ENCODE measurements around the gene HSPA1L.

GRCh38 chr6:31796993-31797385, 18.1 kb downstream of the HSPA1L start:
- TF ChIP-seq CTCF (IDR thresholded peaks at IDR 0.05; ENCODE audit: poor library complexity, severe bottlenecking) (no peak), REST (IDR thresholded peaks at IDR 0.05; ENCODE audit: borderline replicate concordance) (no peak), TAF1 (IDR thresholded peaks at IDR 0.05; ENCODE audit: low read depth) (no peak)
